GM20431 (cell line): ENCODE results near the gene C12orf76.

Experiments
- in situ Hi-C: fragments of 300-500 bp; cut with MseI, MboI; formaldehyde crosslinking; loops from one replicate; pipeline ENCODE4 v1.15.0; 2020; ENCODE audit warnings: low sequenced_read_pairs; ENCODE audit not compliant: unreplicated experiment

The C12orf76 gene

GRCh38 chr12:109998241-109998903 lies 50.0 kb downstream of the C12orf76 start:
- in situ Hi-C loops: no loop called here

DNA sequence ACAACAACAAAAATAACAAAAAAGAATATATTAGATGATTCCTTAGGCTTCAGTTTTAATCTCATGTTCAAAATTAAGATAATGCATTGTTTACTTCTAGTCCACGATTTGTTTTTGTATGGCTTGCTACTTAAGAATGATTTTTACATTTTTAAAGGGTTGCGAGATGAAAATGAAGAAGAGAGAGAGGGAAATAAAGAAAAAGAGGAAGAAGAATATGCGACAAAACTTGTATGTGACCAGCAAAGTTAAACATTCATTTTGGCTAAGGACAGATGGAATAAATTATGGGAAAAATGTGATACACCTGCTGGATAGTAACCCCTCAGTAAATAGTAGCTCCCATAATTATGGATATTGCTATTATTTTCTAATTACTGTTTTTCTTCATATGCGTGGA lies 50.9 kb downstream of the C12orf76 start:
- in situ Hi-C loops: no loop called here

DNA sequence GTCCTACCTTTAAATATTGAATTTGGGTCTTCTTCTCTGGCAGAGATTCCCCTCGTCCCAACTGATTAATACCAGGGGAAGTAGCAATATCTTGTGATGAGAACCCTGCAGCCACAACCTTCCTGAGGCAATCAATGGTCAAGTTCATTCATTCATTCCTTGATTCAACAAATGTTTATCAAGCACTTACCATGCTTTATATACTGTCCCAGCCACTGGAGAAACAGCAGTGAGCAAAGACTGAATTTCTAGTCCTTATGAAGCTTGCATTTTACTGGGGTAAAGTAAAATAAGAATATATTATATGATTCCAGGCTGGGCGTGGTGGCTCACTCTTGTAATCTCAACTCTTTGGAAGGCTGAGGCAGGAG lies 51.9 kb downstream of the C12orf76 start:
- in situ Hi-C loops: no loop called here

GRCh38 chr12:109995686-109996482 lies 52.4 kb downstream of the C12orf76 start, which contains the start of gene GIT2:
Gene GIT2, minus strand, starts transcription at chr12:109996368. Its CDS starts 144 bp downstream, at chr12:109996224.
- in situ Hi-C loops: no loop called here

DNA sequence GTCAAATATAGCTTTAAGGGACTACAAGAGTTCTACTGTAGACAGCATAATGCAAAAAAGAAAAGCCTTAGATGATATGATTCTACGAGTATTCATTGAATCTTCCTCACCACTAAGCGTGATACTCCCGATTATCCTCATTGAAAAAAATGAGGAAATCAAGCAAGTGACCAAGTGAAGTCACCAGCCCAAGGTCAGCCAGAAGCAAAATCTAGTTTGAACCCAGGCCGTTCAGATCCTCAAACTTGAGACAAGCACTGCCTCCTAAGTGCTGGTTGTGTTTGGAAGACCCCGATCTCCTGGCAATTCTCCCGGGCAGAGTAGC lies 53.0 kb downstream of the C12orf76 start:
- in situ Hi-C loops: no loop called here

GRCh38 chr12:109994401-109995175 lies 53.7 kb downstream of the C12orf76 start:
- in situ Hi-C loops: no loop called here

- in situ Hi-C loops: no loop called here
Observed at GRCh38 chr12:109993091-109993490, 55.2 kb downstream of the C12orf76 start.

GRCh38 chr12:109991586-109991985 lies 56.7 kb downstream of the C12orf76 start:
- in situ Hi-C loops: no loop called here
